Measurements from ENCODE around the gene SMYD4. TPM values are rescaled to one million over a fixed set of nuclear protein-coding genes. Genes with fewer than 3 reads are reported as not detected.

The SMYD4 gene
- total and polyA plus RNA-seq, 9 of the 15 experiments (the other 6 are each of a cell fraction or from before 2014, with no cell fraction given) = 1.3 to 10.2 (median 6.7) TPM

GRCh38 chr17:1767358-1767757 is 62.3 kb downstream of the SMYD4 start (continued):
- TF ChIP-seq, protein P1, sequence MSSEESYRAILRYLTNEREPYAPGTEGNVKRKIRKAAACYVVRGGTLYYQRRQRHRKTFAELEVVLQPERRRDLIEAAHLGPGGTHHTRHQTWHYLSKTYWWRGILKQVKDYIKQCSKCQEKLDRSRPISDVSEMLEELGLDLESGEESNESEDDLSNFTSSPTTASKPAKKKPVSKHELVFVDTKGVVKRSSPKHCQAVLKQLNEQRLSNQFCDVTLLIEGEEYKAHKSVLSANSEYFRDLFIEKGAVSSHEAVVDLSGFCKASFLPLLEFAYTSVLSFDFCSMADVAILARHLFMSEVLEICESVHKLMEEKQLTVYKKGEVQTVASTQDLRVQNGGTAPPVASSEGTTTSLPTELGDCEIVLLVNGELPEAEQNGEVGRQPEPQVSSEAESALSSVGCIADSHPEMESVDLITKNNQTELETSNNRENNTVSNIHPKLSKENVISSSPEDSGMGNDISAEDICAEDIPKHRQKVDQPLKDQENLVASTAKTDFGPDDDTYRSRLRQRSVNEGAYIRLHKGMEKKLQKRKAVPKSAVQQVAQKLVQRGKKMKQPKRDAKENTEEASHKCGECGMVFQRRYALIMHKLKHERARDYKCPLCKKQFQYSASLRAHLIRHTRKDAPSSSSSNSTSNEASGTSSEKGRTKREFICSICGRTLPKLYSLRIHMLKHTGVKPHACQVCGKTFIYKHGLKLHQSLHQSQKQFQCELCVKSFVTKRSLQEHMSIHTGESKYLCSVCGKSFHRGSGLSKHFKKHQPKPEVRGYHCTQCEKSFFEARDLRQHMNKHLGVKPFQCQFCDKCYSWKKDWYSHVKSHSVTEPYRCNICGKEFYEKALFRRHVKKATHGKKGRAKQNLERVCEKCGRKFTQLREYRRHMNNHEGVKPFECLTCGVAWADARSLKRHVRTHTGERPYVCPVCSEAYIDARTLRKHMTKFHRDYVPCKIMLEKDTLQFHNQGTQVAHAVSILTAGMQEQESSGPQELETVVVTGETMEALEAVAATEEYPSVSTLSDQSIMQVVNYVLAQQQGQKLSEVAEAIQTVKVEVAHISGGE (CRISPR knock-in tag; IDR thresholded peaks at IDR 0.05) = no peak
- TF ChIP-seq RHOXF2B (CRISPR knock-in tag; conservative IDR thresholded peaks at IDR 0.05) = no peak
- no peak for TF ChIP-seq ZNF184 (CRISPR knock-in tag; IDR thresholded peaks at IDR 0.05)
- no peak for TF ChIP-seq HSF4 (CRISPR knock-in tag; IDR thresholded peaks at IDR 0.05; ENCODE audit: borderline replicate concordance)
- TF ChIP-seq ZNF785 (CRISPR knock-in tag; IDR thresholded peaks at IDR 0.05) = no peak
- TF ChIP-seq, protein P2, sequence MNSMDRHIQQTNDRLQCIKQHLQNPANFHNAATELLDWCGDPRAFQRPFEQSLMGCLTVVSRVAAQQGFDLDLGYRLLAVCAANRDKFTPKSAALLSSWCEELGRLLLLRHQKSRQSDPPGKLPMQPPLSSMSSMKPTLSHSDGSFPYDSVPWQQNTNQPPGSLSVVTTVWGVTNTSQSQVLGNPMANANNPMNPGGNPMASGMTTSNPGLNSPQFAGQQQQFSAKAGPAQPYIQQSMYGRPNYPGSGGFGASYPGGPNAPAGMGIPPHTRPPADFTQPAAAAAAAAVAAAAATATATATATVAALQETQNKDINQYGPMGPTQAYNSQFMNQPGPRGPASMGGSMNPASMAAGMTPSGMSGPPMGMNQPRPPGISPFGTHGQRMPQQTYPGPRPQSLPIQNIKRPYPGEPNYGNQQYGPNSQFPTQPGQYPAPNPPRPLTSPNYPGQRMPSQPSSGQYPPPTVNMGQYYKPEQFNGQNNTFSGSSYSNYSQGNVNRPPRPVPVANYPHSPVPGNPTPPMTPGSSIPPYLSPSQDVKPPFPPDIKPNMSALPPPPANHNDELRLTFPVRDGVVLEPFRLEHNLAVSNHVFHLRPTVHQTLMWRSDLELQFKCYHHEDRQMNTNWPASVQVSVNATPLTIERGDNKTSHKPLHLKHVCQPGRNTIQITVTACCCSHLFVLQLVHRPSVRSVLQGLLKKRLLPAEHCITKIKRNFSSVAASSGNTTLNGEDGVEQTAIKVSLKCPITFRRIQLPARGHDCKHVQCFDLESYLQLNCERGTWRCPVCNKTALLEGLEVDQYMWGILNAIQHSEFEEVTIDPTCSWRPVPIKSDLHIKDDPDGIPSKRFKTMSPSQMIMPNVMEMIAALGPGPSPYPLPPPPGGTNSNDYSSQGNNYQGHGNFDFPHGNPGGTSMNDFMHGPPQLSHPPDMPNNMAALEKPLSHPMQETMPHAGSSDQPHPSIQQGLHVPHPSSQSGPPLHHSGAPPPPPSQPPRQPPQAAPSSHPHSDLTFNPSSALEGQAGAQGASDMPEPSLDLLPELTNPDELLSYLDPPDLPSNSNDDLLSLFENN (IDR thresholded peaks at IDR 0.05; ENCODE audit: low read depth in 2 of 2, low read length in 2 of 2) = no peak
- no peak for TF ChIP-seq HDAC6 (IDR thresholded peaks at IDR 0.05; ENCODE audit: low read depth, low read length)
- no peak for TF ChIP-seq SMARCB1 (IDR thresholded peaks at IDR 0.05; ENCODE audit: insufficient read length, low read depth)
- TF ChIP-seq PML (IDR thresholded peaks at IDR 0.05; ENCODE audit: low read length) = no peak
- no peak for TF ChIP-seq POLR2AphosphoS2 (IDR thresholded peaks at IDR 0.05; ENCODE audit: low read length)
- TF ChIP-seq HES1 (IDR thresholded peaks at IDR 0.05; ENCODE audit: low read depth) = no peak
- no peak for TF ChIP-seq ZNF445 (CRISPR knock-in tag; IDR thresholded peaks at IDR 0.05; ENCODE audit: low read depth)
- TF ChIP-seq ZNF408 (CRISPR knock-in tag; IDR thresholded peaks at IDR 0.05; ENCODE audit: low read depth) = no peak

Data from K562 (cell line).